ENCODE data around the gene AFTPH.

- TF ChIP-seq POLR2A (IDR thresholded peaks at IDR 0.05) (no peak), CTCF (IDR thresholded peaks at IDR 0.05) (no peak), POLR2AphosphoS5 (IDR thresholded peaks at IDR 0.05; ENCODE audit: insufficient read depth in 1 of 2, low read depth in 1 of 2) (no peak)
Observed at GRCh38 chr2:64615844-64616536, 91.9 kb downstream of the AFTPH start.

Measured in vagina (tissue), 2 donors.